Fibroblast of the aortic adventitia (primary cell): ENCODE data around the gene ZNF43. TPM values are rescaled to one million over a fixed set of nuclear protein-coding genes. Genes with fewer than 3 reads are reported as not detected.
"Not testable (repeated sequence)": the region's sequence is repeated elsewhere in the genome, so short reads cannot be mapped to it uniquely, and the experiment has no call there.

Source experiments
- DNase-seq: peaks from one replicate; pipeline ENCODE4 v3.0.0-alpha.2; 2010; ENCODE audit warnings: low read depth
- H3K4me3 ChIP-seq: 2 replicates; pipeline ENCODE4 v1.5.1; 2011; ENCODE audit warnings: low read depth, mild to moderate bottlenecking, control low read depth, low read length, moderate library complexity
- CTCF ChIP-seq: IDR thresholded peaks from 2 replicates; pipeline ENCODE4 v1.5.1; 2011; ENCODE audit warnings: mild to moderate bottlenecking, low read length, control low read depth, inconsistent platforms; ENCODE audit not compliant: insufficient read depth
- total RNA-seq: library from RNA; depleted of rRNA; stranded (reverse); fragments of >200 nt; gene quantifications from 2 replicates; pipeline ENCODE4 v1.2.3, GENCODE V29; 2012; ENCODE audit warnings: low replicate concordance

The ZNF43 gene
- total RNA-seq, 1 donor, result 13.6 TPM

GRCh38 chr19:21839976-21840375 is 4.0 kb upstream of the ZNF43 start:
- no peak for DNase-seq
- no peak overlapping the region for H3K4me3 ChIP-seq
- TF ChIP-seq CTCF, result no peak

- no peak overlapping the region for H3K4me3 ChIP-seq
- peak; percentile 8 for DNase-seq
- TF ChIP-seq CTCF, result no peak
Observed at GRCh38 chr19:21838646-21839045, 2.7 kb upstream of the ZNF43 start.

- H3K4me3 ChIP-seq, result peak overlapping the region; percentile 77
- no peak for DNase-seq
- TF ChIP-seq CTCF, result no peak
Observed at GRCh38 chr19:21835429-21835809, 563 bp downstream of the ZNF43 start.

- no peak for TF ChIP-seq CTCF
- DNase-seq, result no peak
- H3K4me3 ChIP-seq, result no peak overlapping the region
Observed at GRCh38 chr19:21833733-21834132, 2.2 kb downstream of the ZNF43 start.

- H3K4me3 ChIP-seq, result no peak overlapping the region
- no peak for DNase-seq
- no peak for TF ChIP-seq CTCF
Observed at GRCh38 chr19:21824679-21825078, 11.3 kb downstream of the ZNF43 start.

- no peak for TF ChIP-seq CTCF
- H3K4me3 ChIP-seq, result no peak overlapping the region
- no peak for DNase-seq
Observed at GRCh38 chr19:21823224-21823623, 12.8 kb downstream of the ZNF43 start.

- no peak for TF ChIP-seq CTCF
- DNase-seq, result no peak
- H3K4me3 ChIP-seq, result no peak overlapping the region
Observed at GRCh38 chr19:21812448-21812847, 23.5 kb downstream of the ZNF43 start.

GRCh38 chr19:21808400-21809000 is 27.5 kb downstream of the ZNF43 start:
- H3K4me3 ChIP-seq, DNase-seq: not testable (repeated sequence)
